H7 (cell line): Measurements from ENCODE around the gene DEFB129. TPM values are rescaled to one million over a fixed set of nuclear protein-coding genes. Genes with fewer than 3 reads are reported as not detected.

Experiments used
- total RNA-seq: library from RNA; depleted of rRNA; stranded (reverse); fragments of >200 nt; shearing (Covaris generic); gene quantifications from 2 replicates; pipeline ENCODE4 v1.2.3, GENCODE V29; 2014; rRNA removed

The DEFB129 gene
- total RNA-seq, 1 experiment from 2014 or later = not detected

Other genes with a start within 250 kb of the DEFB129 start
- not detected in 2 replicates for gene DEFB125, start 139.6 kb upstream of the DEFB129 start, total RNA-seq
- not detected in 2 replicates for gene DEFB126, start 84.7 kb upstream of the DEFB129 start, total RNA-seq
- not detected in 2 replicates for gene DEFB127, start 69.8 kb upstream of the DEFB129 start, total RNA-seq
- not detected in 2 replicates for gene DEFB128, start 37.5 kb upstream of the DEFB129 start, total RNA-seq
- not detected in 2 replicates for gene DEFB132, start 30.5 kb downstream of the DEFB129 start, total RNA-seq
- 1.7 and 2.1 TPM in 2 replicates for gene C20orf96, start 63.5 kb downstream of the DEFB129 start, total RNA-seq
- 24.0 and 27.9 TPM in 2 replicates for gene ZCCHC3, start 70.3 kb downstream of the DEFB129 start, total RNA-seq
- 14.7 and 15.7 TPM in 2 replicates for gene SOX12, start 98.3 kb downstream of the DEFB129 start, total RNA-seq
- 31.6 and 48.5 TPM in 2 replicates for gene NRSN2, start 119.9 kb downstream of the DEFB129 start, total RNA-seq
- 11.7 and 17.6 TPM in 2 replicates for gene TRIB3, start 153.5 kb downstream of the DEFB129 start, total RNA-seq
- 53.9 and 61.9 TPM in 2 replicates for gene RBCK1, start 181.0 kb downstream of the DEFB129 start, total RNA-seq
- 10.9 and 14.0 TPM in 2 replicates for gene TBC1D20, start 235.3 kb downstream of the DEFB129 start, total RNA-seq